GM21737 (cell line): ENCODE results near the gene NUDT2.

ENCODE experiments used
- ATAC-seq: cut with Tn5 transposase; IDR thresholded peaks from one replicate; pipeline ENCODE4 v1.9.1; 2021; ENCODE audit warnings: mild to moderate bottlenecking, moderate library complexity; ENCODE audit not compliant: unreplicated experiment

The NUDT2 gene

GRCh38 chr9:34383904-34384303 is 54.5 kb downstream of the NUDT2 start:
- no peak for ATAC-seq

GRCh38 chr9:34384368-34385165 is 55.2 kb downstream of the NUDT2 start:
- ATAC-seq, result no peak

GRCh38 chr9:34385561-34386230 is 56.3 kb downstream of the NUDT2 start:
- no peak for ATAC-seq

- no peak for ATAC-seq
Measured at GRCh38 chr9:34386656-34387055, 57.3 kb downstream of the NUDT2 start.

- no peak for ATAC-seq
Measured at GRCh38 chr9:34387239-34387638, 57.9 kb downstream of the NUDT2 start.

GRCh38 chr9:34392511-34392910 is 63.1 kb downstream of the NUDT2 start:
- ATAC-seq, result no peak
